HG03520 (cell line): ENCODE data around the gene KCNF1.

Source experiments
- ATAC-seq: cut with Tn5 transposase; IDR thresholded peaks from one replicate; pipeline ENCODE4 v1.9.1; 2021; ENCODE audit warnings: mild to moderate bottlenecking, moderate library complexity; ENCODE audit not compliant: unreplicated experiment

Gene KCNF1

GRCh38 chr2:10879624-10880585 lies 31.8 kb upstream of the KCNF1 start:
- no peak for ATAC-seq

GRCh38 chr2:10880586-10881321 lies 31.0 kb upstream of the KCNF1 start:
- no peak for ATAC-seq

DNA sequence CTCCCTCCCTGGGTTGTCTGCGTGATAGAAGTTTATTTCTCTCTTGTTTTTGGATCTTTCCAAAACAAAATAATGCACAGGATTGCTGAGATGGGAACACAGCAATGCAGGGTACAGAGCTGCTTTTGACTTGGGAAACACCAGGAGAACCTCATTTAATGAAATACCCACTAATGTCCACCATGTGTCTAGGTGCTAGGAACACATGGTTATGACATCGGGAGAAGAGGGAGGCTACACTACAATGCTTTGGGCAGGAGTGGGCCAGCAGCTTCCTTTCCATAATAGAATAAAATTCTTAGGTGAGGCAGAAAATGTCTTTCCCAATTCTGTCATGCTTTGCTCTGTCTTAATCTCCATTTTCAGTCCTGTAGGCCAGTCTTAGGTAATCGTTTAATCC lies 29.2 kb upstream of the KCNF1 start:
- no peak for ATAC-seq

- ATAC-seq = no peak
Measured at GRCh38 chr2:10883066-10883465, 28.7 kb upstream of the KCNF1 start.

- ATAC-seq = no peak
Measured at GRCh38 chr2:10883801-10884478, 27.8 kb upstream of the KCNF1 start.

GRCh38 chr2:10884574-10884975 lies 27.2 kb upstream of the KCNF1 start:
- ATAC-seq = no peak

- ATAC-seq = no peak
Measured at GRCh38 chr2:10885094-10885860, 26.5 kb upstream of the KCNF1 start.

- ATAC-seq = no peak
Measured at GRCh38 chr2:10887476-10887875, 24.3 kb upstream of the KCNF1 start.

- no peak for ATAC-seq
Measured at GRCh38 chr2:10889651-10890215, 22.0 kb upstream of the KCNF1 start.

DNA sequence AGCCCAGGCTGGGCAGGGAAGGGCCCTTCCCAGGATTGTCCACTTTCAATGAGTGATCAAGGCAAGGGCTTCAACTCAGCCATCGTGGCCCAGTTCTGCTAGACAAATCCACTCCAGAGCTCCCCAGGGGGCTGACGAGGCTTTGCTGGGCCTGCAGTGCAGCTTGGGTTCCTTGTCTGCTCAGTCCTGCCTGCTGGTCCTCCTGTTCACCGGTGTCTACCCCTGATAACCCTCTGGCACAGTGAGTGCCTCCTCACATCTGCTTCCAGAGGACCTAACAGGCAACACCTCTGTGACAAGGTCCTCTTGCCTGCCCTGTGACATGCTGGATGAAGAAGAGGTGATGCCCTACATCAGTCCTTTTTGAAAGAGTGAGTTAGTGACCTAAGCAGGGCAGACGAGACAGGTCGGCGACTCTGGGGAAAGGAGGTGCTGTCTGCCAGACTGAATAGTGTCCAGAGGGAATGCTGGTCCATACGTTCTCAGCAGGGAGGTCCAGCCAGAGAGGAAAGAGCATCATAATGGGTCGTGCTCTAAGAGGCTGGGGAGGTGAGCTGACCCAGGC lies 20.9 kb upstream of the KCNF1 start:
- ATAC-seq = no peak

GRCh38 chr2:10891390-10891789 lies 20.3 kb upstream of the KCNF1 start:
- ATAC-seq = no peak

- no peak for ATAC-seq
Measured at GRCh38 chr2:10891848-10892247, 19.9 kb upstream of the KCNF1 start.

DNA sequence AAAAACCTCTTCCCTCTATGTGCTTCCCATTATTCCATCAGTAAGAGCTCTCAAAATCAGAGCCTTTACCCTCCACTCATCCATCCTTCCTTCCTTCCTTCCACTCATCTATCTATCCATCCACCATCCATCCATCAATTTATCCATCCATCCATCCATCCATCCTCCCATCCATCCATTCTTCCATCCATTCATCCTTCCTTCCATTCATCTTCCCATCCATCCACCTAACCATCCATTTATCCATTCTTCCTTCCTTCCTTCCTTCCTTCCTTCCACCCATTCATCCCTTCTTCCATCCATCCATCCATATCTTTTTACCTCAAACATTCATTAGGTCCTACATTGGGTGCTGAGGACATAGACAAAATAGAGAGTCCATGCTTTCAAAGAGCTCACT lies 19.4 kb upstream of the KCNF1 start:
- no peak for ATAC-seq

- no peak for ATAC-seq
Measured at GRCh38 chr2:10892796-10893350, 18.9 kb upstream of the KCNF1 start.

GRCh38 chr2:10894264-10894935 lies 17.3 kb upstream of the KCNF1 start:
- no peak for ATAC-seq

GRCh38 chr2:10895231-10895630 lies 16.5 kb upstream of the KCNF1 start:
- no peak for ATAC-seq

DNA sequence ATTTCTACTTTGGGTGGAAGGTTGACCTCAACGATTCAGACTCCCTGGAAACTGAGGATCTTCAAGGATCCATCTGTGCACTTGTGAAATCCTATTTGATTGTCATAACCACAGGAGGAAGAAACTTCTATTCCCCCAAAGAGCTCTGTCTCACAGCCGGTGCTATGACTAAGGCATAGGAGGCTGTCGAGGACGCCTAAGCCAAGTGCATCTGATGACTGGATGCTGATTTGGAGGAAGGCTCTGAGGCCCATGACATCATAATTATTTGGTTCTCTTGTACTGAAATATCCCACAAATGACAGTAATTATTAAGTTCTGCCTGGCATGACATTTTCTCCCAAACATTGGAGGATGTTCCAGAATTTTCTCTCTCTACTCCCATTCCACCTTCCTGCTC lies 13.8 kb upstream of the KCNF1 start:
- ATAC-seq = no peak

DNA sequence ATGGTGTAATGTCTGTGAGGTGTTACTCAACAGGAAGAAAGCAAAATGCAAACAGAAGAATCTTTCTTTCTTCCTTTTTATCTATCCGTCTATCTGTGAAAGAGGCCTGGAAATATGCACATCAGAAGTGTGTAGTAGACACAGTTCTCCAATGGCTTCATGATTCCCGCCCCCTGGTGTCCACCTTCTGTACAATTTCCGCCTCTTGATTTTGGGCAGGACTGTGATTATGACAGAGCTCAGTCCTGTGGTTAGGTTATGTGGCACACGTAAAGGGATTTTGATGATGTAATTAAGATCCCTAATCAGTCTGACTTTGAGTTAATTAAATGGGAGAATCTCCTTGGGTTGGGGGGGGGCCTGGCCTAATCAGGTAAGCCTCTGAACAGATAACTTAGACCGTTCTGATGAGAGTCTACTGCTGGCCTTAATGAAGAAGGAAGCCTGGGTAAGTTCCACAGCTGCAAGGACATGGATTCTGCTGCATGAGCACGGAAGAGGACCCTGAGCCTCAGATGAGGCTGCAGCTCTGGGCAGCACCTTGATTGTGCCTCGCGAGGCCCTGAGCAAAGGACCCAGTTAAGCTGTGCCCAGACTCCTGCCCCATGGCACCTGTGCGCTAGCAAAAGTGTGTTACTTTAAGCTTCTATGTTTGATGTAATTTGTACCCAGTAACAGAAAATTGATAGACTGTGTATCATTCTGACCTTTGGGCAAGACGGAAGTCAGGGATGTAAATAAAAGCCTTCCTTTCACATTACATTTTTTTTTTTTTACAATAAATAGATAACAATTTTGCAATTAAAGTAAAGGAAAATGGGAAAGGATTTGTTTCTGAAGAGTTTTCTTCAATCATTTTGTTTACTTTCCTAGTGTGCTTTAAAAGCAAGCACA lies 11.3 kb upstream of the KCNF1 start:
- ATAC-seq = no peak
